Measurements from ENCODE around the gene EFCAB9. TPM values are rescaled to one million over a fixed set of nuclear protein-coding genes. Genes with fewer than 3 reads are reported as not detected.
"Not testable (repeated sequence)": the region's sequence is repeated elsewhere in the genome, so short reads cannot be mapped to it uniquely, and the experiment has no call there.

The EFCAB9 gene
- total RNA-seq, 2 experiments from 2014 or later: not detected

DNA sequence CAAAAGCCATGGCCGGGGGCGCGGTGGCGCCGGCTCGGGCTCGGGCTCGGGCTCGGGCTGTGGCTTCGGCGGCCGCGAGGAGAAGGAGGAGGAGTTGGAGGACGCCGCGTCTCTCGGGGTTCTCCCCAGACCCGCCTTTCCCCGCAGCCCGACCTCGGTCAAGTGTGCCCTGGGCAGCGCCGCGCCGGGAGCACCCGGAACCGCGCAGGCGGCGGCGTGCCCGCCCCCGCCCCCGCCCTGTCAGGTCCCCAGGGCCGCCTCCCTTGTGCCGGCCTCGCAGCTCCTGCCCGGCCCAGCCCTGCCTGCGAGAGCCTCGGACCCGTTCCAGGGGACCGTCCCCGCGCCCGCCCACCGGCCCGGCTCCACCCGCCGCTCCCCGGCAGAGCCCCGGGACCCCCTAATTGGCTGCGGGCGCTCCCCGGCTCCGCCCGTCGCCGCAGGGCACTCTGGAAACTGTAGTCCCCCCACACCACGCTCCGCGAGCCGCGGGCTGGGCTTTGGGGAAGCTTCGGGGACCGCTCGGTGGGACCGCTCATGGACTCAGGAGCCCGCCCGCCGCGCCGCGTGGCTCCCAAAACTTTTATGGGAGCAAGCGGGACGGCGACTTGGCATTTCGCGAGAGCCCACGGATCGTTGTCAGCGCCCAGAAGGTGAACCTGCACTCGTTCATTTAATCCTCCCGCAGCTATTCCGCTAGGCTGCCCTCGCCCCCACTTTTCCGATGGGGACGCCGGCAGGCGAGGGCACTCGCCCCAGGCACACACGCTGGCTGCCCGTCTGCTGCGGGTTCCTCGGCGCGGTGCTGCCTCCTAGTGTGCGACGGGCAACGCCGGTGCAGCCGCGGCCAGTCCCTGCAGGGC is 5.7 kb upstream of the EFCAB9 start, which contains the start of gene STK10:
TSS of gene STK10 (minus strand) at position 192 of the 860 bp plus-strand sequence. CDS start at position 10, 182 bp downstream.
- Mint-ChIP-seq H3K4me1 (peaks cover 28% of the 10 kb centered on the region), H3K9me3 (ENCODE audit: low read depth) (no peaks in the 10 kb centered on the region), H3K36me3 (ENCODE audit: low read depth) (peaks cover 25% of the 10 kb centered on the region), H3K4me3 (peak within 1 kb of the TSS; percentile 95), H3K27me3 (no peaks in the 10 kb centered on the region), H3K27ac (peak within 1 kb of the TSS; percentile 98)
- intact Hi-C loops (cut with DNase I, micrococcal nuclease): loop anchor here (1.0 to 10.0 kb wide), 17 partner anchors 13 to 1853 kb away; partner anchors contain the start of genes FBXW11 (in 1 of the 2), NPM1 (in 1 of the 2) and UBTD2 (in 1 of the 2)
- CTCF ChIA-PET: interaction anchor here (0.5 to 6.2 kb wide), 31 partner anchors 10 to 769 kb away, joined by 3 to 83 read pairs (median 5); partner anchors contain the start of genes FBXW11 and FGF18
- POLR2A ChIA-PET: interaction anchor here (0.5 to 5.6 kb wide), 6 partner anchors 9 to 775 kb away, joined by 3 to 64 read pairs (median 4); partner anchors contain the start of gene FBXW11
- DNase-seq (peak; percentile 94), ATAC-seq (peak; percentile 72)

- Mint-ChIP-seq H3K9me3 (ENCODE audit: low read depth) (no peaks in the 10 kb centered on the region), H3K27me3 (no peaks in the 10 kb centered on the region), H3K36me3 (ENCODE audit: low read depth) (peaks cover 23% of the 10 kb centered on the region), H3K4me1 (peaks cover 19% of the 10 kb centered on the region), H3K4me3 (peak overlapping the region; percentile 95), H3K27ac (no peak overlapping the region)
- intact Hi-C loops (cut with DNase I, micrococcal nuclease): loop anchor here (1.0 to 10.0 kb wide), 17 partner anchors 14 to 1854 kb away; partner anchors contain the start of genes FBXW11 (in 1 of the 2), NPM1 (in 1 of the 2) and UBTD2 (in 1 of the 2)
- CTCF ChIA-PET: interaction anchor here (0.5 to 6.2 kb wide), 30 partner anchors 10 to 770 kb away, joined by 3 to 83 read pairs (median 5); partner anchors contain the start of genes FBXW11 and FGF18
- DNase-seq: no peak
- POLR2A ChIA-PET: interaction anchor here (0.5 to 5.6 kb wide), 5 partner anchors 14 to 776 kb away, joined by 3 to 64 read pairs (median 4); partner anchors contain the start of gene FBXW11
- no peak for ATAC-seq
Measured at GRCh38 chr5:172188893-172189692, 4.9 kb upstream of the EFCAB9 start.

DNA sequence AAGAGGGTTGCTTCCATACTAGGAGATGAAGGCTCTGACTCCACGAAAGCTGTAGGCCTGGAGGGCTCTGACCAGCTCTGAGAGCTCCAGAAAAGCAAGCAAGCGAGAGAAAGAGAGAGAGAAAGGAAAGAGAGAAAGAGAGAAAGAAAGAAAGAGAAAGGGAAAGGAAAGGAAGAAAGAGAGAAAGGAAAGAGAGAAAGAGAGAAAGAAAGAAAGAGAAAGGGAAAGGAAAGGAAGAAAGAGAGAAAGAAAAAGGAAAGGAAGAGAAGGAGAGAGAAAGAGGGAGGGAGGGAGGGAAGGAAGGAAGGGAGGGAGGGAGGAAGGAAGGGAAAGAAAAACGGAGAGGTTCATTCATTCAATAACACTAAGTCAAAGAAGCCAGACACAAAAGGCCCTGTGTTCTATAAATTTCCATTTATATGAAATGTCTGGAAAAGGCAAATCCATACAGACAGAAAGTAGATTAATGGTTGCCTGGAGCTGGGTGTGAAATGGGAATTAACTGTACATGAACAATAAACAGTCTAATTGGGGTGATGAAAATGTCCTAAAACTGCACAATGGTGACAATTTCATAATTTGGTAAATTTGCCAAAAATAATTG is 4.2 kb upstream of the EFCAB9 start:
- CTCF ChIA-PET: interaction anchor here (0.6 to 4.2 kb wide), 15 partner anchors 9 to 594 kb away, joined by 3 to 51 read pairs (median 5); partner anchors contain the start of gene FBXW11
- ATAC-seq (no peak), DNase-seq (no peak)
- POLR2A ChIA-PET: no interaction called here
- H3K36me3 Mint-ChIP-seq (ENCODE audit: low read depth): peaks cover 17% of the 10 kb centered on the region
- H3K4me3 Mint-ChIP-seq: no peak overlapping the region
- peaks cover 12% of the 10 kb centered on the region for H3K4me1 Mint-ChIP-seq
- no peak overlapping the region for H3K27ac Mint-ChIP-seq
- H3K9me3 Mint-ChIP-seq (ENCODE audit: low read depth): no peaks in the 10 kb centered on the region
- intact Hi-C loops (cut with DNase I, micrococcal nuclease): loop anchor here (2.0 to 10.0 kb wide), 6 partner anchors 85 to 1855 kb away; no protein-coding TSS in a partner anchor
- no peaks in the 10 kb centered on the region for H3K27me3 Mint-ChIP-seq

DNA sequence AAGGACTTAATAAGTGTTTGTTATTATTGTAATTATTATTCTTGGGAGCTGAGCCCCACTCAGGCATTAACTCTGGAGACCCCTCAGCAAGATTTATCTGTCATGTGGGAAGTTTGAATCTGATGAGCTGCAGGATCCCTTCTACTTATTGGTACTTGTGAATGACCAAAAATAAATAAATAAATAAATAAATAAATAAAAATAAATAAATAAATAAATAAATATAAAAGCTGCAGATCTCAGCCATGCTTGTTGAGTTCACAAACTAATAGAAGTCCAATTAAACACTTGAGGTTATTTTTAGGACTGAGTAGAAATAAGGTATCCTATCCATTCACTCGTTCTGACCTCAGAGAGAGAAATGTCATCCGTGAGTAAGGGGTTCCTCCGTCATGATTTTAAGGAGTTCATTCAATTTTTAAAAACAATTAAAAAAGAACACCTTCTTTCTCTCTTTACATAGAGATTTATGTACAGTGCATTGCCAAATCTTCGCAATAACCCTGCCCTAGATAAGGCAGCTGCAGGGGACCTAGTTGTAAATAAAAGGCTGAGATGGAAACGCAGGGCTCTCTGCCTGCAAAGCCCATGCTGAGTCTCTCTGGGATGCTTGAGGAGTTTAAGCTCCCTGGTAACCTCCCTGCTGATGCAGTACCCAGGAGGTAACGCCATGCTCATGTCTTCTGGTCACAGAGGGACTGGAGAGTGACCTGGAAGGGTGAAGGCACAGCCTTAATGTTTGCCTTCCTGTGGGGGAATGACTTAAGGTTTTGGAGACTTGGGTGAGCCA is 1.2 kb downstream of the EFCAB9 start:
- DNase-seq (no peak), ATAC-seq (no peak)
- Mint-ChIP-seq H3K27ac (no peak overlapping the region), H3K4me1 (no peaks in the 10 kb centered on the region), H3K9me3 (ENCODE audit: low read depth) (no peaks in the 10 kb centered on the region), H3K27me3 (peaks cover 3% of the 10 kb centered on the region), H3K36me3 (ENCODE audit: low read depth) (no peaks in the 10 kb centered on the region), H3K4me3 (no peak overlapping the region)
- POLR2A ChIA-PET: interaction anchor here (0.5 kb wide), 1 partner anchor 21 kb away, joined by 3 read pairs; no protein-coding TSS in a partner anchor
- intact Hi-C loops (cut with DNase I, micrococcal nuclease): no loop called here
- CTCF ChIA-PET: interaction anchor here (0.6 to 1.2 kb wide), 2 partner anchors 189 to 283 kb away, joined by 3 read pairs; partner anchors contain the start of gene FBXW11

DNA sequence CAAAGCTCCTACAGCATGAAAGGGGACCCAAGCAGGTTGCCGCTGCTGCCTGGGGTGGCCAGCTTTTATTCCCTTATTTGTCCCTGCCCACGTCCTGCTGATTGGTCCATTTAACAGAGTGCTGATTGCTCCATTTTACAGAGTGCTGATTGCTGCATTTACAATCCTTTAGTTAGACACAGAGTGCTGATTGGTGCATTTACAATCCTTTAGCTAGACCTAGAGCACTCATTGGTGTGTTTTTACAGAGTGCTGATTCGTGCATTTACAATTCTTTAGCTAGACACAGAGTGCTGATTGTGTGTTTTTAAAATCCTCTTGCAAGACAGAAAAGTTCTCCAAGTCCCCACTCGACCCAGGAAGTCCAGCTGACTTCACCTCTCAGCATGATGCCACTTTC is 3.8 kb downstream of the EFCAB9 start:
- DNase-seq; ATAC-seq; H3K27me3 Mint-ChIP-seq; H3K27ac Mint-ChIP-seq; POLR2A ChIA-PET; H3K36me3 Mint-ChIP-seq (ENCODE audit: low read depth); H3K9me3 Mint-ChIP-seq (ENCODE audit: low read depth); H3K4me3 Mint-ChIP-seq; intact Hi-C loops (cut with DNase I, micrococcal nuclease); H3K4me1 Mint-ChIP-seq: not testable (repeated sequence)
- CTCF ChIA-PET: interaction anchor here (0.6 to 1.2 kb wide), 4 partner anchors 12 to 201 kb away, joined by 3 read pairs; no protein-coding TSS in a partner anchor

- intact Hi-C loops (cut with DNase I, micrococcal nuclease): no loop called here
- H3K9me3 Mint-ChIP-seq (ENCODE audit: low read depth): no peaks in the 10 kb centered on the region
- ChIA-PET POLR2A (no interaction called here), CTCF (interaction anchor here (0.6 to 2.2 kb wide), 2 partner anchors 10 to 103 kb away, joined by 3 to 21 read pairs; partner anchors contain the start of gene STK10)
- no peaks in the 10 kb centered on the region for H3K36me3 Mint-ChIP-seq (ENCODE audit: low read depth)
- H3K4me3 Mint-ChIP-seq: no peak overlapping the region
- H3K27me3 Mint-ChIP-seq: peaks cover 3% of the 10 kb centered on the region
- no peak overlapping the region for H3K27ac Mint-ChIP-seq
- no peaks in the 10 kb centered on the region for H3K4me1 Mint-ChIP-seq
- DNase-seq: no peak
- no peak for ATAC-seq
Measured at GRCh38 chr5:172199446-172199845, 5.5 kb downstream of the EFCAB9 start.

DNA sequence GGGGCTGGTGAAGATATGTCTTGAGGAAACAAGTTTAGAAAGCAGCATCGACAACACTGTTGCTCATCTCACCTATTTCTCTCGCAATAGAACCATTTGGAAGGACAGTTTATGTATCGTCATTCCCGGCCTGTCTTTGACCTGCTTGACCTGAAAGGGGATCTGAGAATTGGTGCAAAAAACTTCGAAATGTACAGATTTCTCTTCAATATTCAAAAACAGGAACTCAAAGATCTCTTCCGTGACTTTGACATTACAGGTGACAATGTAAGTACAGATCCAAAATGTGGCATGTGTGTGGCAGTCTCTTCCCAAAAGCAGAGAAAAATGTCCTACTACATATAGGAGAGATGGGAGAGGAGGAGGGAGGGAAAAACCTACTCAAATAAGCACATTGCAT is 6.5 kb downstream of the EFCAB9 start:
- no peaks in the 10 kb centered on the region for H3K36me3 Mint-ChIP-seq (ENCODE audit: low read depth)
- ChIA-PET POLR2A (no interaction called here), CTCF (interaction anchor here (2.2 kb wide), 1 partner anchor 11 kb away, joined by 21 read pairs; the partner anchor contains the start of gene STK10)
- H3K4me1 Mint-ChIP-seq: no peaks in the 10 kb centered on the region
- H3K4me3 Mint-ChIP-seq: no peak overlapping the region
- intact Hi-C loops (cut with DNase I, micrococcal nuclease): no loop called here
- ATAC-seq (no peak), DNase-seq (no peak)
- H3K9me3 Mint-ChIP-seq (ENCODE audit: low read depth): no peaks in the 10 kb centered on the region
- H3K27ac Mint-ChIP-seq: no peak overlapping the region
- peaks cover 3% of the 10 kb centered on the region for H3K27me3 Mint-ChIP-seq

GRCh38 chr5:172205984-172206383 is 12.0 kb downstream of the EFCAB9 start:
- H3K9me3 Mint-ChIP-seq (ENCODE audit: low read depth); H3K36me3 Mint-ChIP-seq (ENCODE audit: low read depth); ATAC-seq; CTCF ChIA-PET; H3K27ac Mint-ChIP-seq; H3K4me3 Mint-ChIP-seq; H3K4me1 Mint-ChIP-seq; H3K27me3 Mint-ChIP-seq; POLR2A ChIA-PET; intact Hi-C loops (cut with DNase I, micrococcal nuclease); DNase-seq: not testable (repeated sequence)

DNA sequence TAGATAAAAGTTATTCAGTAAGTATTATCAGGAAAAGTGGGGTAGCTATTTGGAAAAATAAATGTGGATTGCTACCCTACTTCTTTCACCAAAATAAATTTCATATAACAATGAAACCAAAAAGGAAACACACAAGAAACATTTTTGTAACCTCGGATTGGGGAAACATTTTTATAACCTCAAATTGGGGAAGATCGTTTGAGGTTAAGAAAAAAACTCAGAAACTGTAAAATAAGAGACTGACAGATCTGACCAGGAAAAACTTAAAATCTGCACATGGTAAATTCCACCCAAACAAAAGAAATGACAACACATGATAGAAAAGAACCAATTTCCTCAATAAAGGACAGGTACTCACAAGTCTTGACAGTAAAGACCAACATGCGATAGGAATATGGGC is 13.5 kb downstream of the EFCAB9 start:
- intact Hi-C loops (cut with DNase I, micrococcal nuclease): no loop called here
- ChIA-PET CTCF (interaction anchor here (0.8 kb wide), 1 partner anchor 86 kb away, joined by 3 read pairs; no protein-coding TSS in a partner anchor), POLR2A (no interaction called here)
- ATAC-seq: no peak
- no peak overlapping the region for H3K27ac Mint-ChIP-seq
- H3K4me1 Mint-ChIP-seq: peaks cover 4% of the 10 kb centered on the region
- H3K9me3 Mint-ChIP-seq (ENCODE audit: low read depth): no peaks in the 10 kb centered on the region
- no peak for DNase-seq
- H3K36me3 Mint-ChIP-seq (ENCODE audit: low read depth): peaks cover 17% of the 10 kb centered on the region
- no peaks in the 10 kb centered on the region for H3K27me3 Mint-ChIP-seq
- H3K4me3 Mint-ChIP-seq: no peak overlapping the region

- Mint-ChIP-seq H3K4me3 (no peak overlapping the region), H3K27ac (no peak overlapping the region), H3K9me3 (ENCODE audit: low read depth) (no peaks in the 10 kb centered on the region), H3K4me1 (peaks cover 4% of the 10 kb centered on the region), H3K27me3 (no peaks in the 10 kb centered on the region), H3K36me3 (ENCODE audit: low read depth) (peaks cover 17% of the 10 kb centered on the region)
- ATAC-seq: no peak
- no peak for DNase-seq
- intact Hi-C loops (cut with DNase I, micrococcal nuclease): no loop called here
- ChIA-PET CTCF (no interaction called here), POLR2A (no interaction called here)
Measured at GRCh38 chr5:172209714-172210113, 15.7 kb downstream of the EFCAB9 start.

Measured in activated CD4-positive, alpha-beta T cell treated with anti-CD3 and anti-CD28 coated beads for 36 hours (primary cell).